NB4 (cell line): Measurements from ENCODE around the gene TMEM170B.

Source experiments
- DNase-seq: peaks from one replicate; pipeline ENCODE4 v3.0.0; 2010; ENCODE audit warnings: low read depth
- H3K4me3 ChIP-seq: one replicate; pipeline ENCODE4 v1.5.1; 2011; ENCODE audit warnings: mild to moderate bottlenecking, low read depth, low read length, moderate library complexity
- MYC ChIP-seq: IDR thresholded peaks from 2 replicates; pipeline ENCODE4 v1.6.1; 2011; ENCODE audit warnings: low read depth, low read length
- POLR2A ChIP-seq: IDR thresholded peaks from 2 replicates; pipeline ENCODE4 v1.6.1; 2011; ENCODE audit warnings: mild to moderate bottlenecking; ENCODE audit not compliant: insufficient read length; ENCODE audit errors: extremely low read depth
- TF ChIP-seq, protein P1 (sequence below): IDR thresholded peaks from one replicate; pipeline ENCODE4 v1.5.1; 2012; ENCODE audit warnings: low read depth, low read length
- TF ChIP-seq, protein P2 (sequence below): IDR thresholded peaks from 2 replicates; pipeline ENCODE4 v1.6.1; 2011; ENCODE audit warnings: low read depth, low read length

The TMEM170B gene

DNA sequence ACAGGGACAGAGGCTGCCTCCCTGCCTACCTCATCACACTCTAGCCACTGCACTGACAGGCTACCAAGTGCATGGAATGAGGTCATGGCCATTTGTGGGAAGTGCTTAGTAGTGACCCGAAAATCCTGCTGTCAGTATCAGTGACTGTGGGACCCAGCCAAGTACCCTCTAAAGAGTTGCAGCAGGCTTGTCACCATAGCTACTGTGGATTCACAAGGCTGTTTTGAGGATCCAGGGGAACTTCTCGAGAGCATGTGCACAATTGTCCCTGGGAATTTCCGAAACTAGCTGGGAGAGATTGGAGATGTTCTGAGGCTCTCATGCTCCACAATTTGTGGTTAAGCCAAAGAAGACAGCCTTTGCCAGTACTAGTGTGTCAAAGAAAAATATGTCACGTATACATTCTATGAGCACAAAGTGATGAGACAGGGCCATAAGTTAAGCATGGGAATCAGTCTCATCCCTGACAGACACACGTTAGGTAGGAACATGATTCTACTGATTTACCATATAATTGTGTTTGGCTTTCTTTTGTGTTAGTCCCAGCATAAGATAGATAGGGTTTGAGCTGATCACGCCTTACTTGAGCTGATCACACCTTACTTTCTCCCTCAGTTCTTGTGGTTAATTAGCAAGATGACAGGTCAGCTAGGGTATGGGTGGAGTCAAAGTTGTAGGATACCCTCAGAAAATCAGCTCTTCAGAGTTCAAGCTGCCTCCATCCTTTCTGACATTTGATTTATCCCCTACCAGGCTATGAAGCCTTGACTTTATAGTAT lies 42.6 kb upstream of the TMEM170B start:
- DNase-seq = no peak

DNA sequence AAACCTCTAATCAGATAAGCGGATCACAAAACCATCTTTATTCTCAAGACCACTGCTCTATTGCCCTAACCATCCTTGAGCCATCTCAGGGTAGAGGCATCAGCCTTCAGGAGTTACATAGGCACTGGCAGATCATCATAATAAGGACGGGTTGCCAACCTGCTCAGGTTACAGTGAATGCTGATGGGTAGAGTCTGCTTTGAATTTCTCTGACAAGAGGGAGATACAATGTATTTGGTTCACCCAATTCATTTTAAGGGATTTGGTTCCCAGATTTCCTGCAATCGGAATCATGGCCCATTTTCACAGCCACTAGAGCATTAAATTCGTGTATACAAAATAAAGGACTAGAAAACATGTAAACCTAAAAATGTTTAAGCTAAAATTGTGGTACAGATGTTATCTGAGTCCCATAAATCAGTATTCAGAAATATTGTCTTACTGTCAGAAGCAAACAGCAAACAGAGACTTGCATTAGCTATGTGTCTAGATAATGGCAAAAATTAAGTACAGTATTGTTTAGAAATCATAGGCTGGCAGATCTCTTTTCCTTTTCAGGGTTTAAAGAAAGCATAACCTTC lies 41.9 kb upstream of the TMEM170B start:
- TF ChIP-seq POLR2A = no peak
- TF ChIP-seq, protein P1, sequence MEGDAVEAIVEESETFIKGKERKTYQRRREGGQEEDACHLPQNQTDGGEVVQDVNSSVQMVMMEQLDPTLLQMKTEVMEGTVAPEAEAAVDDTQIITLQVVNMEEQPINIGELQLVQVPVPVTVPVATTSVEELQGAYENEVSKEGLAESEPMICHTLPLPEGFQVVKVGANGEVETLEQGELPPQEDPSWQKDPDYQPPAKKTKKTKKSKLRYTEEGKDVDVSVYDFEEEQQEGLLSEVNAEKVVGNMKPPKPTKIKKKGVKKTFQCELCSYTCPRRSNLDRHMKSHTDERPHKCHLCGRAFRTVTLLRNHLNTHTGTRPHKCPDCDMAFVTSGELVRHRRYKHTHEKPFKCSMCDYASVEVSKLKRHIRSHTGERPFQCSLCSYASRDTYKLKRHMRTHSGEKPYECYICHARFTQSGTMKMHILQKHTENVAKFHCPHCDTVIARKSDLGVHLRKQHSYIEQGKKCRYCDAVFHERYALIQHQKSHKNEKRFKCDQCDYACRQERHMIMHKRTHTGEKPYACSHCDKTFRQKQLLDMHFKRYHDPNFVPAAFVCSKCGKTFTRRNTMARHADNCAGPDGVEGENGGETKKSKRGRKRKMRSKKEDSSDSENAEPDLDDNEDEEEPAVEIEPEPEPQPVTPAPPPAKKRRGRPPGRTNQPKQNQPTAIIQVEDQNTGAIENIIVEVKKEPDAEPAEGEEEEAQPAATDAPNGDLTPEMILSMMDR = no peak
- no peak overlapping the region for H3K4me3 ChIP-seq
- no peak for DNase-seq

More for the DNA sequence above, 42.6 kb upstream of the TMEM170B start:
- TF ChIP-seq MYC (no peak), POLR2A (no peak)
- TF ChIP-seq, protein P1 = no peak
- TF ChIP-seq, protein P2, sequence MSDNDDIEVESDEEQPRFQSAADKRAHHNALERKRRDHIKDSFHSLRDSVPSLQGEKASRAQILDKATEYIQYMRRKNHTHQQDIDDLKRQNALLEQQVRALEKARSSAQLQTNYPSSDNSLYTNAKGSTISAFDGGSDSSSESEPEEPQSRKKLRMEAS = no peak
- no peak overlapping the region for H3K4me3 ChIP-seq

DNA sequence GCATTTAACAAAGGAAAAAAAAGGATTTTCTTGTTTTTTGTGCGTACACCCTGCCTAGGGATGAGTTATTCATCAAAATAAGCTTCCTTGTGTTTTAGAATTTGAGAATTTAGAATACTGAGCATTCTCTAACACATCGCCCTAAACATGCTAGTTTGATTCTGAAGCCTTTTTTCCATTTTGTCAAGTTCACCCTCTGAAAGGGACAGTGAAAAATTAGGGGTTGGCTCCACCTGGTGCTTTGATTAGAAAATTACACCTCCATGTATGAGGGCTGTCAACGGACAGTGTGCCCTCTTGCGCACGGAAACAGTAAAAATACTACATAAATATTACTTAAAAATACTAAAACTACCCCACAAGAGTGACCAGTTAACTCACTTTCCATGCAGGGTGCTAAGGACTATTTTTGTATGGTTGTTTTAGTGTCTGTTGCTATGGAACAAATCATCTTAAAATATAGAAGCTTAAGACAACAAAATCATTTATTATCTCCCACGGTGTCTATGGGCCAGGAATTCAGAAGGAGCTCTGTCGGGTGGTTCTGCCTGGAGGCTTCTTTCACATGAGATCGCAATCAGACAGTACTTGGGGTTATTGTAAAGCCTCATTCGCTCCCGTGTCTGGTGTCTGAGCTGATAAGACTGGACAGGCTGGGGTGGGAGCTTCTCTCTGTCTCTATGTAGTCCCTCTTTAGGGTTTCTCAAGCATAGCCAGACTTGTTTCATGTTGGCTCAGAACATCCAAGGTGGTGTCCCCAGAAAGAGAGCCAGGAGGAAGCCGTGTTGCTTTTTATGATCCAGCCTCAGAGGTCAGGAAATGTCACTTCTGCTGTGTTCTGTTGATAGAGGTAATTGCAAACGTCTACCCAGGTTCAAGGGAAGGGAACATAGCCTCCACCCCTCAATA lies 41.1 kb upstream of the TMEM170B start:
- no peak overlapping the region for H3K4me3 ChIP-seq
- peak; percentile 20; the same call in 1 of the 2 replicates for TF ChIP-seq MYC
- no peak for TF ChIP-seq POLR2A
- TF ChIP-seq, protein P1 = peak; percentile 73
- TF ChIP-seq, protein P2 = 0 out of 2 replicates have a peak, but pooled peaks have one; percentile 5
- DNase-seq = peak; percentile 86

DNA sequence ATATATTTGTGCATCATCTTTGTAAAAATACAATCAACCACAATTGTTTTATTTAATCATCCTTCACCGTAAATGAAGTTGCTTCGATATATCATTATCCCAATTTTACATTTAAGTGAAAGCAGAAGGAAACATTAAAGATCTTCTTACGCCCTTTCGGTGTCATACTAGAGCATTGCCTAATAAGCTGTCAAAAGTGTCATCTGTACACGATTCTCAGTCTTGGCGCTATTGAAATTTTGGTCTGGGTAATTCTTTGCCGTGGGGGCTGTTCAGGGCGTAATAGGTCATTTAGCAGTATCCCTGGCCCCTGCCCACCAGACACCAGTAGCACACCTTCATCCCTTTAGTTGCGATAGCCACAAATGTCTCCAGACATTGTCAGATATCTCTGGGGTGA lies 40.4 kb upstream of the TMEM170B start:
- H3K4me3 ChIP-seq = no peak overlapping the region

DNA sequence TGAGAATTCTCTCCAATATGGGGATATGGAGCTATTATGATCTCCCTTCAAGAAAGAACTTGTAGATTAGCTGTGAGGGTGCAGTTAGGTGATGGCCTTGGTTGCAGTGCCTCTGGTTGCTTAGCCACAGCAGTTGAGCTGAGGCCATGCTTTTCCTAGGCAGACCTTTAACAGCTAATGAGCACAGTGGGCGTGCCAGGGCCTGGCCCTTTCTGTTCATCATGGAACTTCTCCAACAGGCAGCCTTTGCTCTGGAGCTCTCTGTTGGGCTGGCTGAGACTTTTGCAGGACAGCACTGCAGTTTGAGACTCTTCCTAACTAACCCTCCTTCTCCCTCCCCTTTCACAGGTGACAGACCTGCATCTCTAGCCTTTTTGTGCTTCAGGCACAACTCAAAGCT lies 39.7 kb upstream of the TMEM170B start:
- no peak overlapping the region for H3K4me3 ChIP-seq
- no peak for DNase-seq
- TF ChIP-seq POLR2A (no peak), MYC (no peak)
- TF ChIP-seq, protein P1 = no peak
- TF ChIP-seq, protein P2 = no peak

More for the DNA sequence above, 40.4 kb upstream of the TMEM170B start:
- DNase-seq = no peak
- TF ChIP-seq MYC (no peak), POLR2A (no peak)
- TF ChIP-seq, protein P1 = no peak
- TF ChIP-seq, protein P2 = no peak
